ENCODE data around the gene DEFB131B. TPM values are rescaled to one million over a fixed set of nuclear protein-coding genes. Genes with fewer than 3 reads are reported as not detected.

DEFB131B gene
- total RNA-seq, 1 donor from 2014 or later, result not detected

GRCh38 chr11:71929491-71929890 lies 51.2 kb downstream of the DEFB131B start:
- Mint-ChIP-seq H3K9me3 (no peaks in the 10 kb centered on the region), H3K4me1 (peaks cover 24% of the 10 kb centered on the region), H3K36me3 (peaks cover 2% of the 10 kb centered on the region), H3K27ac (peak overlapping the region; percentile 100), H3K27me3 (ENCODE audit: insufficient read depth, low read depth) (peaks cover 5% of the 10 kb centered on the region), H3K4me3 (peak overlapping the region; percentile 97)
- H3K27ac ChIP-seq, result no peak overlapping the region
- peak overlapping the region; percentile 96 for H3K4me2 ChIP-seq
- peak overlapping the region; percentile 71 for H3K9ac ChIP-seq
- H4K20me1 ChIP-seq (ENCODE audit: low read depth), result peaks cover 41% of the 10 kb centered on the region
- H3K4me3 ChIP-seq, result peak overlapping the region; percentile 81
- TF ChIP-seq EZH2phosphoT487 (IDR thresholded peaks at IDR 0.05), result no peak
- TF ChIP-seq EZH2 (IDR thresholded peaks at IDR 0.05), result no peak
- TF ChIP-seq CTCF (IDR thresholded peaks at IDR 0.05), result no peak
- peaks cover 13% of the 10 kb centered on the region for H3K4me1 ChIP-seq
- H3K27me3 ChIP-seq, result no peaks in the 10 kb centered on the region
- no peak for DNase-seq (ENCODE audit: low spot score)
- no peak overlapping the region for H2AFZ ChIP-seq (replicated peaks)
- H3K36me3 ChIP-seq, result no peaks in the 10 kb centered on the region
- peaks cover 74% of the 10 kb centered on the region for H3K79me2 ChIP-seq (ENCODE audit: low read depth)
- H3F3A ChIP-seq (ENCODE audit: low read depth), result no peaks in the 10 kb centered on the region
- H3K9me3 ChIP-seq (ENCODE audit: low read depth), result no peaks in the 10 kb centered on the region

- Mint-ChIP-seq H3K4me1 (peaks cover 24% of the 10 kb centered on the region), H3K36me3 (peaks cover 2% of the 10 kb centered on the region), H3K27me3 (ENCODE audit: insufficient read depth, low read depth) (peaks cover 4% of the 10 kb centered on the region), H3K27ac (no peak overlapping the region), H3K9me3 (no peaks in the 10 kb centered on the region), H3K4me3 (peak overlapping the region; percentile 97)
- Histone ChIP-seq H3K27ac (no peak overlapping the region), H3K9me3 (ENCODE audit: low read depth) (no peaks in the 10 kb centered on the region), H2AFZ (replicated peaks) (no peak overlapping the region), H3K4me3 (no peak overlapping the region), H3K9ac (no peak overlapping the region), H3K27me3 (no peaks in the 10 kb centered on the region), H3K79me2 (ENCODE audit: low read depth) (peaks cover 86% of the 10 kb centered on the region), H3K36me3 (no peaks in the 10 kb centered on the region), H3F3A (ENCODE audit: low read depth) (no peaks in the 10 kb centered on the region), H3K4me2 (peak overlapping the region; percentile 96), H3K4me1 (peaks cover 13% of the 10 kb centered on the region), H4K20me1 (ENCODE audit: low read depth) (peaks cover 53% of the 10 kb centered on the region)
- TF ChIP-seq EZH2 (IDR thresholded peaks at IDR 0.05) (no peak), EZH2phosphoT487 (IDR thresholded peaks at IDR 0.05) (no peak), CTCF (IDR thresholded peaks at IDR 0.05) (no peak)
- DNase-seq (ENCODE audit: low spot score), result no peak
Measured at GRCh38 chr11:71930556-71931244, 52.4 kb downstream of the DEFB131B start.

DNA sequence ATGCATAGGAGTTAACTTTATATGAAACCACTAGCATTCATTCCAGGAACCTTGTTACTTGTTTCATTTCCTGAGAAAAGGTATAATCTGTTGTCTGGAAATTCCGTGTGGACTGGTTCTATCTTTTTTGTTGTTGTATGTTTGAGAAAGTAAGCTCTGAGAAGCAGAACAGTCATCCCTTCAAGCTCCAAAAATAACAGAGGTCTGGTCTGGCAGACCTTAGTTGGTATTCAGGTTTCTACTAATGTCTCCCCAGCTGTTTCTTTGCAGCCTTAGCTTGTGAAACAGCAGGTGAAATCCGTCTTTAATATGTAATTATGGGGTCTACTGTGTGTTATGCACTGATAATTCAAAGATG lies 53.0 kb downstream of the DEFB131B start:
- H3K9ac ChIP-seq, result no peak overlapping the region

More for the DNA sequence above, 53.0 kb downstream of the DEFB131B start:
- H3K27ac ChIP-seq, result no peak overlapping the region
- H4K20me1 ChIP-seq (ENCODE audit: low read depth), result peaks cover 53% of the 10 kb centered on the region
- no peaks in the 10 kb centered on the region for H3F3A ChIP-seq (ENCODE audit: low read depth)
- DNase-seq (ENCODE audit: low spot score), result no peak
- no peak overlapping the region for H2AFZ ChIP-seq (replicated peaks)
- no peaks in the 10 kb centered on the region for H3K27me3 ChIP-seq
- peaks cover 91% of the 10 kb centered on the region for H3K79me2 ChIP-seq (ENCODE audit: low read depth)
- Mint-ChIP-seq H3K36me3 (peaks cover 2% of the 10 kb centered on the region), H3K27ac (no peak overlapping the region), H3K4me3 (peak overlapping the region; percentile 97), H3K9me3 (no peaks in the 10 kb centered on the region), H3K27me3 (ENCODE audit: insufficient read depth, low read depth) (peaks cover 4% of the 10 kb centered on the region), H3K4me1 (peaks cover 24% of the 10 kb centered on the region)
- H3K4me1 ChIP-seq, result peaks cover 13% of the 10 kb centered on the region
- no peaks in the 10 kb centered on the region for H3K9me3 ChIP-seq (ENCODE audit: low read depth)
- no peaks in the 10 kb centered on the region for H3K36me3 ChIP-seq
- no peak overlapping the region for H3K4me2 ChIP-seq
- TF ChIP-seq EZH2 (IDR thresholded peaks at IDR 0.05), result no peak
- TF ChIP-seq EZH2phosphoT487 (IDR thresholded peaks at IDR 0.05), result no peak
- TF ChIP-seq CTCF (IDR thresholded peaks at IDR 0.05), result no peak
- no peak overlapping the region for H3K4me3 ChIP-seq

Data from neural progenitor cell (in vitro differentiated cells).